DOHH2 (cell line): Measurements from ENCODE around the gene ANKHD1.

Experiments used
- H3F3A ChIP-seq: fragments of 200-600 bp; sonication (generic), shearing (Covaris generic); 2 replicates; pipeline ENCODE4 v1.6.0; 2016; ENCODE audit warnings: antibody characterized with exemption, mild to moderate bottlenecking; ENCODE audit not compliant: control insufficient read depth, insufficient read depth
- H3K27ac ChIP-seq: fragments of 200-600 bp; sonication (generic); 2 replicates; pipeline ENCODE4 v1.5.1; 2014; ENCODE audit warnings: low read depth, mild to moderate bottlenecking, low read length, moderate library complexity
- H3K27me3 ChIP-seq: fragments of 200-600 bp; sonication (generic); 2 replicates; pipeline ENCODE4 v1.6.1; 2014; ENCODE audit warnings: mild to moderate bottlenecking, low read length, mixed read lengths; ENCODE audit not compliant: control insufficient read depth
- H3K36me3 ChIP-seq: fragments of 200-600 bp; sonication (generic); 2 replicates; pipeline ENCODE4 v1.6.1; 2014; ENCODE audit warnings: mild to moderate bottlenecking, low read length, moderate library complexity, mixed read lengths; ENCODE audit not compliant: control insufficient read depth
- H3K4me1 ChIP-seq: fragments of 200-600 bp; sonication (generic); 2 replicates; pipeline ENCODE4 v1.6.1; 2014; ENCODE audit warnings: mild to moderate bottlenecking, low read length, mixed read lengths; ENCODE audit not compliant: control insufficient read depth
- H3K4me2 ChIP-seq: fragments of 200-600 bp; sonication (generic); 2 replicates; pipeline ENCODE4 v1.6.0; 2014; ENCODE audit warnings: mild to moderate bottlenecking, low read length, moderate library complexity
- H3K4me3 ChIP-seq: fragments of 200-600 bp; sonication (generic); 2 replicates; pipeline ENCODE4 v1.5.1; 2014; ENCODE audit warnings: mild to moderate bottlenecking, low read length, mixed read lengths
- H3K79me2 ChIP-seq: fragments of 200-600 bp; sonication (generic); 2 replicates; pipeline ENCODE4 v1.6.1; 2014; ENCODE audit warnings: mild to moderate bottlenecking, low read length, mixed read lengths; ENCODE audit not compliant: control insufficient read depth
- H3K9me2 ChIP-seq: fragments of 200-600 bp; sonication (generic); replicated peaks from 2 replicates; pipeline ENCODE4 v1.6.1; 2014; ENCODE audit warnings: mild to moderate bottlenecking, low read length, mixed read lengths; ENCODE audit not compliant: control insufficient read depth
- H3K9me3 ChIP-seq: fragments of 200-600 bp; sonication (generic); 2 replicates; pipeline ENCODE4 v1.6.1; 2014; ENCODE audit warnings: antibody characterized with exemption, low read length, mixed read lengths; ENCODE audit not compliant: control insufficient read depth, insufficient read depth
- H4K20me1 ChIP-seq: fragments of 200-600 bp; sonication (generic); 2 replicates; pipeline ENCODE4 v1.6.0; 2014; ENCODE audit warnings: low read depth, mild to moderate bottlenecking, antibody characterized with exemption, low read length, moderate library complexity; ENCODE audit not compliant: control insufficient read depth, insufficient read depth
- CTCF ChIP-seq: fragments of 200-600 bp; sonication (generic); IDR thresholded peaks from one replicate; pipeline ENCODE4 v1.5.1; 2014; ENCODE audit warnings: antibody characterized with exemption, mild to moderate bottlenecking, low read depth, low read length; ENCODE audit not compliant: poor library complexity, severe bottlenecking
- EZH2phosphoT487 ChIP-seq: fragments of 200-600 bp; sonication (generic); IDR thresholded peaks from 2 replicates; pipeline ENCODE4 v1.6.1; 2017; ENCODE audit warnings: borderline replicate concordance, mild to moderate bottlenecking, antibody characterized with exemption, low read length, moderate library complexity, mixed read lengths

Gene ANKHD1

GRCh38 chr5:140547508-140548299 is 146.1 kb downstream of the ANKHD1 start, which contains the start of gene EIF4EBP3:
Gene EIF4EBP3, plus strand, starts transcription at chr5:140547662. Its CDS starts 76 bp downstream, at chr5:140547738.
- H3K27me3 ChIP-seq: no peaks in the 10 kb centered on the region
- peak within 1 kb of the TSS; percentile 97 for H3K4me2 ChIP-seq
- TF ChIP-seq EZH2phosphoT487: no peak
- peak; percentile 38 for TF ChIP-seq CTCF
- no peaks in the 10 kb centered on the region for H3K9me2 ChIP-seq
- peaks cover 56% of the 10 kb centered on the region for H3K36me3 ChIP-seq
- H3K9me3 ChIP-seq: no peaks in the 10 kb centered on the region
- no peaks in the 10 kb centered on the region for H4K20me1 ChIP-seq
- H3K27ac ChIP-seq: peak within 1 kb of the TSS; percentile 42
- H3K79me2 ChIP-seq: peaks cover 10% of the 10 kb centered on the region
- H3F3A ChIP-seq: peaks cover 7% of the 10 kb centered on the region
- peak within 1 kb of the TSS; percentile 80 for H3K4me3 ChIP-seq
- H3K4me1 ChIP-seq: peaks cover 30% of the 10 kb centered on the region

DNA sequence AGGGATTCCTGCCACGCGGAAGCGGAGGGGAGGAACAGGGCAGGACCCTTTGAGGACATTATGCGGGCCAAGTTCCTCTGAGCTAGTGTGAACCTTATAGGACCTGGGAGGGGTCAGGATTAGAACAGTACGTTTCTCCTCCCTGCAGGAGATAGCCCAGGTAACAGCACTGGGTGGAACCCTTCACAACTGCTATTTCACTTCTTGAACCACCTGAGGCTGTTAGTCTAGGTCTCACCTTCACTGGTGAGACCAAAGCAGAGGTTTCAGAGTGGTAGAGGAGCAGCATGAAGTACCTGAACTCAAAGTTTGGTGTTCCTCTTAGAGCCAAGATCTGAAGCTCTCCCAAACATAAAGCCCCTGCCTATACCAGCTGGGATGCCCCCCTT is 146.7 kb downstream of the ANKHD1 start:
- peaks cover 59% of the 10 kb centered on the region for H3K36me3 ChIP-seq
- H3K9me3 ChIP-seq: no peaks in the 10 kb centered on the region
- peak overlapping the region; percentile 80 for H3K4me3 ChIP-seq

GRCh38 chr5:140548791-140549190 is 147.2 kb downstream of the ANKHD1 start:
- Histone ChIP-seq H3K4me2 (peak overlapping the region; percentile 97; the same call in 1 of the 2 replicates), H4K20me1 (no peaks in the 10 kb centered on the region), H3K9me2 (no peaks in the 10 kb centered on the region), H3K27ac (peak overlapping the region; percentile 42; the same call in 1 of the 2 replicates), H3K4me1 (peaks cover 39% of the 10 kb centered on the region), H3K27me3 (no peaks in the 10 kb centered on the region), H3K36me3 (peaks cover 63% of the 10 kb centered on the region), H3K9me3 (no peaks in the 10 kb centered on the region), H3F3A (peaks cover 7% of the 10 kb centered on the region), H3K4me3 (peak overlapping the region; percentile 80), H3K79me2 (peaks cover 21% of the 10 kb centered on the region)
- TF ChIP-seq EZH2phosphoT487: no peak
- TF ChIP-seq CTCF: no peak

More for the DNA sequence above, 146.7 kb downstream of the ANKHD1 start:
- peaks cover 16% of the 10 kb centered on the region for H3K79me2 ChIP-seq
- peaks cover 34% of the 10 kb centered on the region for H3K4me1 ChIP-seq
- H3K9me2 ChIP-seq: no peaks in the 10 kb centered on the region
- no peaks in the 10 kb centered on the region for H4K20me1 ChIP-seq
- TF ChIP-seq EZH2phosphoT487 (no peak), CTCF (no peak)
- peaks cover 7% of the 10 kb centered on the region for H3F3A ChIP-seq
- H3K27me3 ChIP-seq: no peaks in the 10 kb centered on the region
- peak overlapping the region; percentile 42 for H3K27ac ChIP-seq
- peak overlapping the region; percentile 97 for H3K4me2 ChIP-seq
